GM12878 (cell line): Measurements from ENCODE around the gene PNISR. TPM values are rescaled to one million over a fixed set of nuclear protein-coding genes. Genes with fewer than 3 reads are reported as not detected.

Source experiments
- ATF2 ChIP-seq: IDR thresholded peaks from 2 replicates; pipeline ENCODE4 v1.6.1; 2012; ENCODE audit warnings: low read length, inconsistent platforms
- CHD2 ChIP-seq: IDR thresholded peaks from 2 replicates; pipeline ENCODE4 v1.6.1; 2011; ENCODE audit warnings: low read depth, low read length, improper control_type of control experiment, borderline replicate concordance
- CREM ChIP-seq: IDR thresholded peaks from 2 replicates; pipeline ENCODE4 v1.6.1; 2014; ENCODE audit warnings: antibody characterized with exemption, low read depth
- E4F1 ChIP-seq: fragments of 450-650 bp; IDR thresholded peaks from 2 replicates; pipeline ENCODE4 v1.6.1; 2018; ENCODE audit warnings: borderline replicate concordance, mild to moderate bottlenecking; ENCODE audit not compliant: partially characterized antibody
- IKZF1 ChIP-seq: fragments of 450-650 bp; conservative IDR thresholded peaks from 2 replicates; pipeline ENCODE4 v1.6.1; 2017; ENCODE audit warnings: antibody characterized with exemption, mild to moderate bottlenecking
- IKZF2 ChIP-seq, 2 experiments: fragments of 450-650 bp; IDR thresholded peaks; 2 replicates each; pipeline ENCODE4 v1.6.1; 2017; ENCODE audit warnings: mild to moderate bottlenecking in 2 of 2, moderate library complexity in 2 of 2
- IRF3 ChIP-seq: fragments of 450-650 bp; IDR thresholded peaks from 2 replicates; pipeline ENCODE4 v1.6.1; 2014; ENCODE audit warnings: mild to moderate bottlenecking
- KLF5 ChIP-seq: fragments of 450-650 bp; IDR thresholded peaks from 2 replicates; pipeline ENCODE4 v1.6.1; 2014; ENCODE audit warnings: mild to moderate bottlenecking; ENCODE audit not compliant: partially characterized antibody
- MEF2B ChIP-seq: fragments of 450-650 bp; IDR thresholded peaks from 2 replicates; pipeline ENCODE4 v1.6.1; 2018; ENCODE audit warnings: mild to moderate bottlenecking, moderate library complexity; ENCODE audit not compliant: partially characterized antibody, poor library complexity, severe bottlenecking
- MYB ChIP-seq: fragments of 150-350 bp; IDR thresholded peaks from 2 replicates; pipeline ENCODE4 v1.6.1; 2014; ENCODE audit warnings: mild to moderate bottlenecking, low read depth, low read length, borderline replicate concordance
- MYC ChIP-seq: IDR thresholded peaks from 2 replicates; pipeline ENCODE4 v1.6.1; 2011; ENCODE audit warnings: mild to moderate bottlenecking, low read length, moderate library complexity, inconsistent platforms; ENCODE audit not compliant: insufficient read depth, insufficient replicate concordance, insufficient read length, severe bottlenecking
- NFIC ChIP-seq: IDR thresholded peaks from 2 replicates; pipeline ENCODE4 v1.6.1; 2012; ENCODE audit warnings: low read depth, mild to moderate bottlenecking, inconsistent platforms, low read length, moderate library complexity
- PAX8 ChIP-seq: fragments of 450-650 bp; IDR thresholded peaks from 2 replicates; pipeline ENCODE4 v1.6.1; 2017; ENCODE audit warnings: mild to moderate bottlenecking, moderate library complexity
- POLR2AphosphoS2 ChIP-seq: IDR thresholded peaks from 2 replicates; pipeline ENCODE4 v1.6.1; 2011; ENCODE audit warnings: low read depth, mild to moderate bottlenecking, low read length, improper control_type of control experiment, moderate library complexity
- SREBF2 ChIP-seq: IDR thresholded peaks from 2 replicates; pipeline ENCODE4 v1.6.1; 2012; ENCODE audit warnings: mild to moderate bottlenecking, low read length
- SRF ChIP-seq, 2 experiments: IDR thresholded peaks; 2 replicates each; pipeline ENCODE4 v1.6.1; 2011; ENCODE audit warnings: low read depth in 2 of 2, low read length in 2 of 2, mild to moderate bottlenecking in 1 of 2, moderate library complexity in 1 of 2
- TCF12 ChIP-seq: IDR thresholded peaks from 2 replicates; pipeline ENCODE4 v1.6.1; 2011; ENCODE audit warnings: low read depth, mild to moderate bottlenecking, low read length
- ZBED1 ChIP-seq: IDR thresholded peaks from 2 replicates; pipeline ENCODE4 v1.6.1; 2016; ENCODE audit warnings: borderline replicate concordance
- ZNF687 ChIP-seq: fragments of 450-650 bp; IDR thresholded peaks from 2 replicates; pipeline ENCODE4 v1.6.1; 2017; ENCODE audit warnings: mild to moderate bottlenecking, moderate library complexity
- ZZZ3 ChIP-seq: IDR thresholded peaks from 2 replicates; pipeline ENCODE4 v1.6.1; 2011; ENCODE audit warnings: low read depth; ENCODE audit not compliant: control insufficient read depth, insufficient read length
- polyA plus RNA-seq, 11 experiments: library from polyadenylated mRNA; depleted of rRNA in 4 of 11; unstranded in 6 of 11; stranded (reverse) in 5 of 11; fragments of >200 nt; fragmentation: Nextera tagmentation in 4 of 11; fragmentation: Illumina TruSeq in 1 of 11; extraction: Ambion mirVana in 4 of 11; extraction: Trizol in 1 of 11; gene quantifications; 1 replicate in 1 of 11; 2 replicates in 10 of 11; pipeline versions ENCODE4 v1.2.1 to v1.2.3, GENCODE V29; 2011 to 2016; ENCODE audit warnings: inconsistent platforms in 2 of 11, missing spikeins in 2 of 11, low read depth in 1 of 11
- total RNA-seq, 4 experiments: library from RNA; depleted of rRNA in 3 of 4; stranded (reverse); fragments of >200 nt in 3 of 4; fragmentation: Illumina TruSeq in 1 of 4; extraction: Trizol in 1 of 4; gene quantifications; 2 replicates each; pipeline versions ENCODE4 v1.2.1 to v1.2.3, GENCODE V29; 2013 to 2021

The PNISR gene
- total and polyA plus RNA-seq, 10 of the 15 experiments (the other 5 are each of a cell fraction or from before 2014, with no cell fraction given): 79.1 to 180 (median 105) TPM

GRCh38 chr6:99424761-99425646 lies at the start of gene PNISR (continued):
- peak; percentile 60; the same call in 1 of the 2 replicates for TF ChIP-seq CREM
- TF ChIP-seq KLF5: peak; percentile 71
- TF ChIP-seq IRF3: no peak
- peak; percentile 69 for TF ChIP-seq ZBED1
- TF ChIP-seq IKZF1: peak; percentile 89
- peak; percentile 72 for TF ChIP-seq SREBF2
- no peak for TF ChIP-seq E4F1
- peak; percentile 42 to 48; a peak in 2 of 4 replicates for TF ChIP-seq IKZF2 (IDR thresholded peaks at IDR 0.05)
- TF ChIP-seq TCF12: 0 out of 2 replicates have a peak, but pooled peaks have one; percentile 27
- peak; percentile 89; the same call in 1 of the 2 replicates for TF ChIP-seq POLR2AphosphoS2
- TF ChIP-seq CHD2: peak; percentile 28; the same call in 1 of the 2 replicates
- no peak for TF ChIP-seq ZZZ3
- TF ChIP-seq MYB: no peak
- peak; percentile 71 for TF ChIP-seq ZNF687
- peak; percentile 30 for TF ChIP-seq MEF2B
- TF ChIP-seq NFIC: 0 out of 2 replicates have a peak, but pooled peaks have one; percentile 35
- peak; percentile 95 for TF ChIP-seq PAX8
- no peak for TF ChIP-seq SRF (IDR thresholded peaks at IDR 0.05; ENCODE audit: low read depth in 2 of 2, low read length in 2 of 2)
- no peak for TF ChIP-seq MYC
- TF ChIP-seq ATF2: peak; percentile 32; the same call in 1 of the 2 replicates
